ENCODE results near the gene TVP23C.

The TVP23C gene

DNA sequence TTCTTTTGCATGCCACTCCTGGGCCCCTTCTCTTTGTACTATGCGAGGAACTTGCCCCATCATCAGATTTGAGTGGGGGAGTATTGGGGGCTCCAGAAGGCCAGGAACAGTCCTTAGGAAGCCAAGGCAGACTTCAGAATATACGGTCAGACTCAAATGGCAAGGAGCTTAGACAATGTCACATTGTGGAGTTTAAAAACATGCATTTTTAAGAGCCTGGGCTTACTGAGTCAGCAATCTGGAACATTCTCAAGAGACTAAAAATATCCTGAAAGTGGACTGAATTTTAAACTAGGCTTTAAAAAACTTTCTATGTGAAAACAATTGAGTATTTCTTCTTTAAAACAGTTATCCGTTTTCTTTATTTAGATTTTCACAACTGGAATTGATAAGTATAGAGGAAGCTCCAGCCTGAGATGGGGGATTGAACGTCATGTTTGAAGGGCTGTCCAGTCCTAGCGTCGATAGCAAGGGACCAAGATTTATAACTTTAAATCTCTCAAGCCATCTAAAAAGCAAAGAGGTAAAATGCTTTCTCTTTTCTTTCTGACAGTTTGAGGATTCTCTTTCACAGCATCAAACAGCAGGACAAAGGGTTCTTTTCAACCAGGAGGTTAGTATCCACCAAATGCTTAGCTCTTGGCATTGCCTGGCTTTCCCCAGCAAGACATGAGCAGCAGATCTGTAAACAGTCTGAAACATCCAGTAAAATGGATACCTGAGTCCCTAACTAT lies 50.1 kb downstream of the TVP23C start:
- Histone ChIP-seq H3K27me3 (ENCODE audit: insufficient read depth, poor library complexity, severe bottlenecking) (no peaks in the 10 kb centered on the region), H3K4me3 (ENCODE audit: severe bottlenecking) (no peak overlapping the region), H3K27ac (ENCODE audit: poor library complexity, severe bottlenecking) (no peak overlapping the region), H3K36me3 (ENCODE audit: low read depth) (peaks cover 36% of the 10 kb centered on the region), H3K4me1 (ENCODE audit: insufficient read depth, poor library complexity, severe bottlenecking) (no peaks in the 10 kb centered on the region), H3K9me3 (ENCODE audit: severe bottlenecking) (no peaks in the 10 kb centered on the region)
- DNase-seq (ENCODE audit: low spot score) (no peak), ATAC-seq (ENCODE audit: low read depth) (no peak)
- TF ChIP-seq, protein P1, sequence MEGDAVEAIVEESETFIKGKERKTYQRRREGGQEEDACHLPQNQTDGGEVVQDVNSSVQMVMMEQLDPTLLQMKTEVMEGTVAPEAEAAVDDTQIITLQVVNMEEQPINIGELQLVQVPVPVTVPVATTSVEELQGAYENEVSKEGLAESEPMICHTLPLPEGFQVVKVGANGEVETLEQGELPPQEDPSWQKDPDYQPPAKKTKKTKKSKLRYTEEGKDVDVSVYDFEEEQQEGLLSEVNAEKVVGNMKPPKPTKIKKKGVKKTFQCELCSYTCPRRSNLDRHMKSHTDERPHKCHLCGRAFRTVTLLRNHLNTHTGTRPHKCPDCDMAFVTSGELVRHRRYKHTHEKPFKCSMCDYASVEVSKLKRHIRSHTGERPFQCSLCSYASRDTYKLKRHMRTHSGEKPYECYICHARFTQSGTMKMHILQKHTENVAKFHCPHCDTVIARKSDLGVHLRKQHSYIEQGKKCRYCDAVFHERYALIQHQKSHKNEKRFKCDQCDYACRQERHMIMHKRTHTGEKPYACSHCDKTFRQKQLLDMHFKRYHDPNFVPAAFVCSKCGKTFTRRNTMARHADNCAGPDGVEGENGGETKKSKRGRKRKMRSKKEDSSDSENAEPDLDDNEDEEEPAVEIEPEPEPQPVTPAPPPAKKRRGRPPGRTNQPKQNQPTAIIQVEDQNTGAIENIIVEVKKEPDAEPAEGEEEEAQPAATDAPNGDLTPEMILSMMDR (IDR thresholded peaks at IDR 0.05; ENCODE audit: poor library complexity, severe bottlenecking) = no peak

DNA sequence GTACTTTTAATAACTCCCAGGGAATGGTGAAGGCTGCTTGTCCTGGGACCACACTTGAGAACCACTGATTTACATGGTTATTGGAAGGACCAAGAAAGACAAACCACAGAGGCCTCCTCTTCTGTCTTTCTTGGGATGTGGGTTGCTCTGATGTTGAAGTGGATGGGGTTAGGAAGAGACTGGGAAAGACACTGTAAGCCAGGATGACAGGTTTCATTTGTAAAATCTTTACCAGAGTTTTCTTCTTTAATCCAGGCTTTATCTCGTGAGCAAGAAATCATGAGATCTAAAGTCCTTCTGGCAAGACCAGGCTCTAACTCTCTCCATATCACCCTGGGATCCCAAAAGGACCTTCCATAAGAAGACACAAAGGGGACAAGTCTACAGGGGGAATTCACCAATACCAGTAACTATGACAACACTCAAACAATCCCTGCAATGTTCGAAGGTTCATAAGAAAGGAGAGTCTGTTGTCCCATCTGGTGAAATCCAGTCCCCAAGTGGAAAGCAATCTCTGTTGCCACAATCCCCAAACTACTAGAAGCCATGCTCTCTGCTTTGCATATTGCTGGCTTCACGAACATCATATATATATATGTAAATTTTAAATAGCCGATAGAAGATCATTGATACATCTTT lies 51.1 kb downstream of the TVP23C start:
- Histone ChIP-seq H3K4me1 (ENCODE audit: insufficient read depth, poor library complexity, severe bottlenecking) (no peaks in the 10 kb centered on the region), H3K36me3 (ENCODE audit: low read depth) (peaks cover 31% of the 10 kb centered on the region), H3K27ac (ENCODE audit: poor library complexity, severe bottlenecking) (no peak overlapping the region), H3K9me3 (ENCODE audit: severe bottlenecking) (no peaks in the 10 kb centered on the region), H3K4me3 (ENCODE audit: severe bottlenecking) (no peak overlapping the region), H3K27me3 (ENCODE audit: insufficient read depth, poor library complexity, severe bottlenecking) (no peaks in the 10 kb centered on the region)
- ATAC-seq (ENCODE audit: low read depth) (no peak), DNase-seq (ENCODE audit: low spot score) (no peak)
- TF ChIP-seq, protein P1 (IDR thresholded peaks at IDR 0.05; ENCODE audit: poor library complexity, severe bottlenecking) = no peak

DNA sequence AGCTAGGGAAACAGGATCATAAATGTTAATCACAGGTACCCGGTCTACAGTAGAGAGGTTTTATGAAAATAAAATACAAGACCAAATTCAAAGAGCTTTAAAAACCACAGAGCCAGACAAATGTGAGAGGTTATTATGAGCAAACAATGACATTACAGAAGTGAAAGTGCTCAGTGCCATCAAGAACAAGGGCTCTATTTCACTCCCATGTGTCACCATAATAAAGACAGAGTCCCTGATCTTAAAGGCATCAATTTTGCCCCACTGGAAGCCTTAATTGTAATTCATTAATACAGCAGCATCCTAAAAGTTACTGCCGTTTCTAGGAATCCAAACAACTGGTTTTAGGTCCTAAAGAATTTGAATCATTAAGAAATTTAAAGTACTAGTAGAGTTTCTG lies 52.1 kb downstream of the TVP23C start:
- H3K27ac ChIP-seq (ENCODE audit: poor library complexity, severe bottlenecking) = no peak overlapping the region
- peaks cover 20% of the 10 kb centered on the region for H3K36me3 ChIP-seq (ENCODE audit: low read depth)
- no peaks in the 10 kb centered on the region for H3K9me3 ChIP-seq (ENCODE audit: severe bottlenecking)
- no peaks in the 10 kb centered on the region for H3K27me3 ChIP-seq (ENCODE audit: insufficient read depth, poor library complexity, severe bottlenecking)
- no peak for DNase-seq (ENCODE audit: low spot score)
- no peak overlapping the region for H3K4me3 ChIP-seq (ENCODE audit: severe bottlenecking)
- ATAC-seq (ENCODE audit: low read depth) = no peak
- H3K4me1 ChIP-seq (ENCODE audit: insufficient read depth, poor library complexity, severe bottlenecking) = no peaks in the 10 kb centered on the region
- TF ChIP-seq, protein P1 (IDR thresholded peaks at IDR 0.05; ENCODE audit: poor library complexity, severe bottlenecking) = no peak

DNA sequence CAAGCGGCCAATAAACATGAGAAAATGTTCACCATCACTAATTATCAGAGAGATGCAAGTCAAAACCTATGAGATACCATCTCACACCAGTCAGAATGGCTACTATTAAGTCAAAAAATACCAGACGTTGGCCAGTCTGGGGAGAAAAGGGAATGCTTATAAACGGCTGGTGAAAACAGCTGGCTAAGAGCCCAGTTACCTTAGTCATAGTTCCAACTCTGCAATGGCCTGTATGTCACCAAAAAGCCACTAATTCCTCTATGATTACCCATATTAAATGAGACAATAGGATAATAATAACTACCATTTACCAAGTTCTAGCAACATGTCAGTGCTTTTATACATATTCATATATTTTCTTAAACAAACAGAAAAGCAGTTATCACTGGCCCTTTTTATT lies 52.9 kb downstream of the TVP23C start:
- peaks cover 16% of the 10 kb centered on the region for H3K36me3 ChIP-seq (ENCODE audit: low read depth)
- DNase-seq (ENCODE audit: low spot score) (no peak), ATAC-seq (ENCODE audit: low read depth) (no peak; the same call in 2 of the 3 replicates)
- H3K4me3 ChIP-seq (ENCODE audit: severe bottlenecking) = no peak overlapping the region
- H3K4me1 ChIP-seq (ENCODE audit: insufficient read depth, poor library complexity, severe bottlenecking) = no peaks in the 10 kb centered on the region
- no peak overlapping the region for H3K27ac ChIP-seq (ENCODE audit: poor library complexity, severe bottlenecking)
- H3K9me3 ChIP-seq (ENCODE audit: severe bottlenecking) = no peaks in the 10 kb centered on the region
- no peaks in the 10 kb centered on the region for H3K27me3 ChIP-seq (ENCODE audit: insufficient read depth, poor library complexity, severe bottlenecking)
- TF ChIP-seq, protein P1 (IDR thresholded peaks at IDR 0.05; ENCODE audit: poor library complexity, severe bottlenecking) = no peak

DNA sequence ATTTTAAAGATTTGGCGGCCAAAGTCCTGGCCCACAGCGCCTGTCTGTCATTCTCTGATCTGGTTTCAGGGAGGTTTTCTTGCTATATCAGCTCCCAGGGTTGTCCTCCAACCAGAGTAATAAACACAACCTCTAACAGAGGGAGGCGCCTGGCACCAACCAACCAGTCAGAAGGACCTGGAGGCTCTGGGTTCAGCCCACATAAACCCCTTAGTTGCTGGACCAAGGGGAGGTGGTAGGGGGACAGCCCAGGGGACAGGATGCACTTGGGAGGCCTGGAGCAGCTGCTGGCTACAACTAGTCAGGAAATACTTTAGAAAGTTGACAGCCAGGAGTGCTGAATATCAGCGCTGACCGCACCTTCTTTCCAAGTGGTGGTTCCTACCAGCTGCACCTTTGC lies 54.2 kb downstream of the TVP23C start:
- H3K27me3 ChIP-seq (ENCODE audit: insufficient read depth, poor library complexity, severe bottlenecking) = no peaks in the 10 kb centered on the region
- no peak for ATAC-seq (ENCODE audit: low read depth)

More for the DNA sequence above, 54.2 kb downstream of the TVP23C start:
- no peaks in the 10 kb centered on the region for H3K9me3 ChIP-seq (ENCODE audit: severe bottlenecking)
- no peak overlapping the region for H3K4me3 ChIP-seq (ENCODE audit: severe bottlenecking)
- no peaks in the 10 kb centered on the region for H3K4me1 ChIP-seq (ENCODE audit: insufficient read depth, poor library complexity, severe bottlenecking)
- H3K36me3 ChIP-seq (ENCODE audit: low read depth) = peaks cover 12% of the 10 kb centered on the region
- no peak overlapping the region for H3K27ac ChIP-seq (ENCODE audit: poor library complexity, severe bottlenecking)
- DNase-seq (ENCODE audit: low spot score) = no peak
- TF ChIP-seq, protein P1 (IDR thresholded peaks at IDR 0.05; ENCODE audit: poor library complexity, severe bottlenecking) = no peak

Measured in RWPE2 (cell line).